Heart left ventricle (tissue), 16 donors: ENCODE data around the gene STIM2. TPM values are rescaled to one million over a fixed set of nuclear protein-coding genes. Genes with fewer than 3 reads are reported as not detected.
A peak's percentile ranks its signal among the peaks of the same experiment; 100 is the strongest.

ENCODE experiments used
- ATAC-seq, 4 donors: fragments of 200-7000 bp; cut with Tn5 transposase; one replicate each; pipeline ENCODE4 v1.9.1; 2020 to 2022; ENCODE audit warnings: moderate library complexity in 4 of 4, mild to moderate bottlenecking in 3 of 4, moderate number of reproducible peaks in 1 of 4
- DNase-seq, 5 donors: peaks; one replicate each; pipeline ENCODE4 v3.0.0-alpha.2; 2020
- H3K27ac ChIP-seq, 12 donors: fragments of 200-600 bp; sonication (generic) in 4 of 12; one replicate each; pipeline versions ENCODE4 v1.5.0 to v1.8.0; 2016 to 2022; ENCODE audit warnings: mild to moderate bottlenecking in 2 of 12
- H3K27me3 ChIP-seq, 9 donors: fragments of 200-600 bp; sonication (generic) in 2 of 9; one replicate each; pipeline versions ENCODE4 v1.5.1 to v1.8.0; 2016 to 2022; ENCODE audit warnings: mild to moderate bottlenecking in 3 of 9
- H3K36me3 ChIP-seq, 9 donors: fragments of 200-600 bp; sonication (generic) in 2 of 9; one replicate each; pipeline versions ENCODE4 v1.5.0 to v1.8.0; 2018 to 2022; ENCODE audit warnings: mild to moderate bottlenecking in 2 of 9
- H3K4me1 ChIP-seq, 12 donors: fragments of 200-600 bp; sonication (generic) in 4 of 12; one replicate each; pipeline versions ENCODE4 v1.5.0 to v1.8.0; 2016 to 2022; ENCODE audit warnings: mild to moderate bottlenecking in 3 of 12
- H3K4me3 ChIP-seq, 12 donors: fragments of 200-600 bp; sonication (generic) in 4 of 12; one replicate each; pipeline versions ENCODE4 v1.5.0 to v1.8.0; 2017 to 2022; ENCODE audit warnings: mild to moderate bottlenecking in 9 of 12, moderate library complexity in 4 of 12
- H3K9me3 ChIP-seq, 12 donors: fragments of 200-600 bp; sonication (generic) in 4 of 12; one replicate each; pipeline versions ENCODE4 v1.5.0 to v1.8.0; 2016 to 2022; ENCODE audit warnings: mild to moderate bottlenecking in 1 of 12
- CTCF ChIP-seq, 12 donors: fragments of 200-600 bp; sonication (generic) in 4 of 12; IDR thresholded peaks; one replicate each; pipeline versions ENCODE4 v1.5.0 to v1.8.0; 2018 to 2022; ENCODE audit warnings: antibody characterized with exemption in 12 of 12, mild to moderate bottlenecking in 5 of 12
- POLR2A ChIP-seq, 2 donors: fragments of 450-650 bp; IDR thresholded peaks; one replicate each; pipeline ENCODE4 v1.6.1; 2017; ENCODE audit warnings: antibody characterized with exemption in 2 of 2, mild to moderate bottlenecking in 2 of 2, moderate library complexity in 2 of 2
- WGBS, 4 donors: extraction: QIAGEN DNeasy Blood & Tissue Kit in 2 of 4; methylation state at CpG; one replicate each; pipeline versions ENCODE4 v1.1.5 to v1.1.7; 2013 to 2018; 5-methylcytosine and 5-hydroxymethylcytosine counted together
- intact Hi-C, 10 donors: fragments of 100-400 bp; cut with DNase I; formaldehyde crosslinking; loops; one replicate each; pipeline versions ENCODE4 v1.11.1 to v1.14.2; 2022
- polyA plus RNA-seq, 2 donors: library from polyadenylated mRNA; stranded (reverse); fragments of 200-250 nt; gene quantifications; one replicate each; pipeline ENCODE4 v1.2.3, GENCODE V29; 2013
- total RNA-seq, 9 donors: library from RNA; depleted of rRNA in 2 of 9; stranded (reverse); fragments of >200 nt in 2 of 9; fragmentation: NEBNext Ultra II Directional in 3 of 9; extraction: Animal tissue kit (Norgen Biotek cat#: 25700) in 3 of 9; gene quantifications; one replicate each; pipeline versions ENCODE4 v1.1.0 to v1.2.4, GENCODE V29; 2016 to 2023
- donor health status: ischemic (EF 13 %, LVEDD 7.1; RV severe dilation, severe dysfunction).
- donor health status: healthy with polysubstance abuse.
- donor health status: DM: no; HTN: yes; CAD: no.
- donor health status: DM: no; HTN: no; CAD: no.
- donor health status: ischemic (EF 25% LVEDD 6.9; RV normal size, moderate dysfunction).
- donor health status: ischemic (EF 25% LVEDD 5.7; RV mildly dilated, moderate dysfunction).
- donor health status: healthy.
- donor health status: DM: yes; HTN: yes; CAD: no.
- donor health status: ischemic (EF 35%, LVEDD 5.7; RV mildly dilated, moderate dysfunction).
- donor health status: nonischemic (EF 11% LVEDD 7.7; RV severe dilation, severe dysfunction).
- donor health status: DM: yes; HTN: yes; CAD: no.
- donor health status: PGD.
- donor health status: ischemic (EF 29% LVEDD 5.4; RV normal size, mild dysfunction).
- donor health status: nonischemic (EF 23%, LVEDD 6.1; RV moderate dilation, normal function).

Gene STIM2
- total and polyA plus RNA-seq, 11 donors: 4.6 to 17.3 (median 8.8) TPM

DNA sequence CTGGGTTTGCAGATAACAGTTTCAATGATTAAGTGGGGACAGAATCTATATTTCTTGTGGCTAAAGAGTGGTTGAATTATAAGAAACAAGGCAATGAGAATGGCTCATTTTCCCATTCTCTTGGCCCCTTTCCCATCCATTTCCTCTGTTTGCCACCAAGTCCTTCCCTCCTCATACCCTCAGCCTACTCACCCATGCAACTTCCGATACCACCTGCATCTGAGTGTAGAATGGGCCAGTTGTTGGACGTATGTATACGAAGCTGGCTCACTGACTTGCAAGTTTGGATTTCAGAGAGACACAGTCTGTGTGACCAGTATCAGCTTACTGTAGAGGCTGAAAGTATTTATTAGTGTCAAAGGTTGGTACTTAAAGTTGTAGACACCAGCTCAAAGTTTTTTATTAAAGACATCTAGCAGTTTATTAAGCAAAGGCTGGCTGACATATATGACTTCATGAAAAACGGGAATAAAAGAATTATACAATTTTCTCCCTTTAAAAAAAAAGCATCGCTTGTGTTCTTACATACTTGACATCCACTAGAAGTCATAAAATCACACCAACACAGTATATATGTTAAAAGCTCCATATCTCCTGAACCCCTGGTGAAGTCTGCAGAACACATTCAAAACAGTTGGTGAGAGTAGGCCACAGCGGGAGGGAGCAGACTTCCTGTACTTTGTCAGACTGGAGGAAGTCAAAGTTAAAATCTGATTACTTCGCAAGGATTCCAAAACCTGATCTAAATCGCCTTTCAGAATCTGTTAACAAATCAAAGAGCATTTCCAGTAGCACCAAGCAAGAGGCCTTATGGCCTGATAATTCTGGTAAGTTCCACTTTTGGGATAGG lies 22.4 kb upstream of the STIM2 start:
- Histone ChIP-seq H3K9me3 (peaks cover 0 to 6% (median 0%) of the 10 kb centered on the region in 12 donors), H3K27ac (peak overlapping the region in 2 of 12 donors; percentile 8 to 41), H3K36me3 (no peaks in the 10 kb centered on the region), H3K4me3 (no peak overlapping the region), H3K4me1 (peaks cover 0 to 20% (median 10%) of the 10 kb centered on the region in 12 donors), H3K27me3 (no peaks in the 10 kb centered on the region)
- intact Hi-C loops: loop anchor here in 1 of 10 donors (2.0 kb wide), 1 partner anchor 19 kb away; no protein-coding TSS in a partner anchor
- TF ChIP-seq CTCF (IDR thresholded peaks at IDR 0.05): no peak
- no peak for TF ChIP-seq POLR2A (IDR thresholded peaks at IDR 0.05)
- ATAC-seq: no peak
- 74 to 80% (median 78%) methylated on average over 8 of the region's 8 CpGs for WGBS, 4 donors
- no peak for DNase-seq

GRCh38 chr4:26839016-26839415 lies 21.6 kb upstream of the STIM2 start:
- Histone ChIP-seq H3K4me3 (no peak overlapping the region), H3K36me3 (no peaks in the 10 kb centered on the region), H3K4me1 (peaks cover 0 to 20% (median 10%) of the 10 kb centered on the region in 12 donors), H3K27me3 (no peaks in the 10 kb centered on the region), H3K27ac (peak overlapping the region in 2 of 12 donors; percentile 8 to 41), H3K9me3 (peaks cover 0 to 6% (median 0%) of the 10 kb centered on the region in 12 donors)
- intact Hi-C loops: loop anchor here in 1 of 10 donors (2.0 kb wide), 1 partner anchor 18 kb away; no protein-coding TSS in a partner anchor
- no peak for TF ChIP-seq CTCF (IDR thresholded peaks at IDR 0.05)
- no peak for TF ChIP-seq POLR2A (IDR thresholded peaks at IDR 0.05)
- no peak for DNase-seq
- 72 to 83% (median 79%) methylated on average over 5 of the region's 5 CpGs for WGBS, 4 donors
- no peak for ATAC-seq

GRCh38 chr4:26839534-26839951 lies 21.1 kb upstream of the STIM2 start:
- Histone ChIP-seq H3K27ac (no peak overlapping the region), H3K36me3 (no peaks in the 10 kb centered on the region), H3K4me1 (peaks cover 0 to 20% (median 10%) of the 10 kb centered on the region in 12 donors), H3K27me3 (no peaks in the 10 kb centered on the region), H3K9me3 (peaks cover 0 to 6% (median 0%) of the 10 kb centered on the region in 12 donors), H3K4me3 (no peak overlapping the region)
- ATAC-seq: peak in 3 of 4 donors; percentile 30 to 72 (median 72)
- no peak for TF ChIP-seq POLR2A (IDR thresholded peaks at IDR 0.05)
- TF ChIP-seq CTCF (IDR thresholded peaks at IDR 0.05): peak in 1 of 12 donors; percentile 11
- DNase-seq: peak in 3 of 5 donors; percentile 30 to 38 (median 33)
- intact Hi-C loops: loop anchor here in 1 of 10 donors (2.0 kb wide), 1 partner anchor 17 kb away; no protein-coding TSS in a partner anchor
- 28 to 34% (median 33%) methylated on average over 5 of the region's 5 CpGs for WGBS, 4 donors

GRCh38 chr4:26840786-26841185 lies 19.9 kb upstream of the STIM2 start:
- Histone ChIP-seq H3K27ac (no peak overlapping the region), H3K27me3 (no peaks in the 10 kb centered on the region), H3K9me3 (no peaks in the 10 kb centered on the region), H3K4me1 (peaks cover 0 to 20% (median 10%) of the 10 kb centered on the region in 12 donors), H3K4me3 (no peak overlapping the region), H3K36me3 (no peaks in the 10 kb centered on the region)
- intact Hi-C loops: no loop called here
- TF ChIP-seq POLR2A (IDR thresholded peaks at IDR 0.05): no peak
- TF ChIP-seq CTCF (IDR thresholded peaks at IDR 0.05): no peak
- 70 to 93% (median 81%) methylated on average over 4 to 5 of the region's 5 CpGs for WGBS, 4 donors
- ATAC-seq (no peak), DNase-seq (no peak)
